NCI-H82 treated with DMSO at 0.1 percent for 48 hours (cell line): ENCODE data around the gene ABCA2.
A peak's percentile ranks its signal among the peaks of the same experiment; 100 is the strongest.

ENCODE experiments used
- DNase-seq: peaks from one replicate; lab custom pipeline; 2025; ENCODE audit not compliant: unreplicated experiment; lab: John Stamatoyannopoulos, UW

ABCA2 gene

GRCh38 chr9:137030538-137031527 lies 2.8 kb upstream of the ABCA2 start:
- DNase-seq, result no peak

- DNase-seq, result no peak
These were observed 2.0 kb upstream of the ABCA2 start for GRCh38 chr9:137030006-137030405.

GRCh38 chr9:137029058-137029936 lies 1.3 kb upstream of the ABCA2 start:
- DNase-seq, result peak; percentile 32

GRCh38 chr9:137028263-137029057 lies 423 bp upstream of the ABCA2 start:
- DNase-seq, result peak; percentile 5

GRCh38 chr9:137026828-137027227 lies 1.2 kb downstream of the ABCA2 start:
- no peak for DNase-seq

- DNase-seq, result no peak
These were observed 1.7 kb downstream of the ABCA2 start for GRCh38 chr9:137026384-137026783.

GRCh38 chr9:137025517-137025966 lies 2.5 kb downstream of the ABCA2 start:
- DNase-seq, result no peak

GRCh38 chr9:137023583-137023991 lies 4.5 kb downstream of the ABCA2 start:
- no peak for DNase-seq

GRCh38 chr9:137023157-137023556 lies 4.9 kb downstream of the ABCA2 start:
- no peak for DNase-seq

GRCh38 chr9:137022662-137023008 lies 5.4 kb downstream of the ABCA2 start:
- no peak for DNase-seq

- no peak for DNase-seq
These were observed 5.9 kb downstream of the ABCA2 start for GRCh38 chr9:137021979-137022661.

GRCh38 chr9:137021568-137021978 lies 6.5 kb downstream of the ABCA2 start:
- DNase-seq, result no peak

GRCh38 chr9:137020771-137021567 lies 7.1 kb downstream of the ABCA2 start:
- DNase-seq, result no peak

- no peak for DNase-seq
These were observed 8.0 kb downstream of the ABCA2 start for GRCh38 chr9:137019891-137020683.

GRCh38 chr9:137018761-137019559 lies 9.1 kb downstream of the ABCA2 start:
- DNase-seq, result no peak

GRCh38 chr9:137017791-137018497 lies 10.1 kb downstream of the ABCA2 start:
- DNase-seq, result no peak

- DNase-seq, result no peak
These were observed 11.0 kb downstream of the ABCA2 start for GRCh38 chr9:137017071-137017470.
